ENCODE measurements around the gene TIMP3. TPM values are rescaled to one million over a fixed set of nuclear protein-coding genes. Genes with fewer than 3 reads are reported as not detected.
A peak's percentile ranks its signal among the peaks of the same experiment; 100 is the strongest.

TIMP3 gene
- total RNA-seq, 1 experiment from 2014 or later, result 0.87 TPM

DNA sequence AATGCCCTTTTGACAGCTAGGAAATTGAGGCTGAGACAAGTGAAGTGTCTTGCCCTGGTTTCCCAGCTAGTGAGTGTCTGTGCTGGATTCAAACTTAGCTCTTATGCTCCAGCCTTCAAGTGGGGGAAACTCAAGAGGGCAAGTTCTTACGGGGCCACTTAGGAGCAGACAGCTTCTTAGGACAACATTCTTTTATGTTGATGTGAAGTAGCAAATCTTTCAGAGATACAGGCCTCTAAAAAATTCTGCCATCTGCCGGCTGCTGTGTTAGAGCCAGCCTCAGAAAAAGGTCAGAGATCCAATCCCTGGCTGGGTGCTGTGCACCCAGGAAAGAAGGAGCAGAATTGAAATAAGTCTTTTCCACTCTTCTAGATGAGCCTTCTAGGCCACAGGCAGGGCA lies 26.6 kb downstream of the TIMP3 start:
- Mint-ChIP-seq H3K27me3 (ENCODE audit: low read depth) (peaks cover 2% of the 10 kb centered on the region), H3K27ac (peak overlapping the region in 1 of 3 experiments; percentile 12; a peak in 1 of 7 replicates), H3K9me3 (no peaks in the 10 kb centered on the region), H3K4me3 (no peak overlapping the region), H3K36me3 (ENCODE audit: insufficient read depth in 1 of 3, low read depth in 3 of 3) (peaks cover 0 to 11% (median 1%) of the 10 kb centered on the region in 3 experiments; a peak in 3 of 7 replicates), H3K4me1 (peaks cover 28 to 37% of the 10 kb centered on the region in 2 experiments)
- Histone ChIP-seq H3K4me2 (ENCODE audit: insufficient read depth, insufficient read length, low read length) (no peak overlapping the region), H4K91ac (ENCODE audit: insufficient read length, low read depth, low read length) (no peak overlapping the region), H3K23me2 (ENCODE audit: insufficient read length, low read depth, low read length, poor library complexity, severe bottlenecking) (no peaks in the 10 kb centered on the region), H3K23ac (ENCODE audit: insufficient read length, low read depth, low read length) (no peak overlapping the region), H4K8ac (replicated peaks; ENCODE audit: insufficient read length, low read depth, low read length) (no peak overlapping the region), H4K20me1 (ENCODE audit: control insufficient read depth, insufficient read depth, insufficient read length) (no peaks in the 10 kb centered on the region), H3K9ac (ENCODE audit: extremely low read depth, insufficient read length, low read length) (no peak overlapping the region), H3K56ac (ENCODE audit: insufficient read length, low read depth, low read length) (no peak overlapping the region), H3K9me3 (ENCODE audit: control insufficient read depth, low read depth, low read length) (no peaks in the 10 kb centered on the region), H2BK15ac (ENCODE audit: low read depth, low read length) (no peak overlapping the region), H3K27ac (ENCODE audit: insufficient read length, low read depth, low read length) (no peak overlapping the region), H3K4ac (ENCODE audit: low read depth, low read length) (no peak overlapping the region), H2AK5ac (ENCODE audit: insufficient read length, low read length) (no peak overlapping the region), H2BK120ac (ENCODE audit: low read depth, low read length, poor library complexity, severe bottlenecking) (no peak overlapping the region), H2BK12ac (ENCODE audit: insufficient read length, low read depth, low read length) (no peak overlapping the region), H3K79me1 (ENCODE audit: insufficient read depth, low read depth, low read length, poor library complexity, severe bottlenecking) (no peaks in the 10 kb centered on the region), H2BK20ac (ENCODE audit: low read depth, low read length, poor library complexity, severe bottlenecking) (no peak overlapping the region), H4K5ac (ENCODE audit: insufficient read length, low read depth, low read length) (no peak overlapping the region), H3K4me1 (ENCODE audit: insufficient read depth, low read length) (no peaks in the 10 kb centered on the region; the same call in 1 of the 2 replicates), H3K27me3 (ENCODE audit: insufficient read depth, low read length) (no peaks in the 10 kb centered on the region), H3K14ac (ENCODE audit: insufficient read depth, low read length) (no peak overlapping the region), H2BK5ac (ENCODE audit: insufficient read length, low read length) (no peak overlapping the region), H2AFZ (ENCODE audit: low read length) (no peak overlapping the region), H3K79me2 (ENCODE audit: insufficient read depth, low read length) (no peaks in the 10 kb centered on the region), H3K18ac (ENCODE audit: insufficient read length, low read depth, low read length) (no peak overlapping the region), H3T11ph (ENCODE audit: low read length) (no peak overlapping the region)
- TF ChIP-seq, protein P1, sequence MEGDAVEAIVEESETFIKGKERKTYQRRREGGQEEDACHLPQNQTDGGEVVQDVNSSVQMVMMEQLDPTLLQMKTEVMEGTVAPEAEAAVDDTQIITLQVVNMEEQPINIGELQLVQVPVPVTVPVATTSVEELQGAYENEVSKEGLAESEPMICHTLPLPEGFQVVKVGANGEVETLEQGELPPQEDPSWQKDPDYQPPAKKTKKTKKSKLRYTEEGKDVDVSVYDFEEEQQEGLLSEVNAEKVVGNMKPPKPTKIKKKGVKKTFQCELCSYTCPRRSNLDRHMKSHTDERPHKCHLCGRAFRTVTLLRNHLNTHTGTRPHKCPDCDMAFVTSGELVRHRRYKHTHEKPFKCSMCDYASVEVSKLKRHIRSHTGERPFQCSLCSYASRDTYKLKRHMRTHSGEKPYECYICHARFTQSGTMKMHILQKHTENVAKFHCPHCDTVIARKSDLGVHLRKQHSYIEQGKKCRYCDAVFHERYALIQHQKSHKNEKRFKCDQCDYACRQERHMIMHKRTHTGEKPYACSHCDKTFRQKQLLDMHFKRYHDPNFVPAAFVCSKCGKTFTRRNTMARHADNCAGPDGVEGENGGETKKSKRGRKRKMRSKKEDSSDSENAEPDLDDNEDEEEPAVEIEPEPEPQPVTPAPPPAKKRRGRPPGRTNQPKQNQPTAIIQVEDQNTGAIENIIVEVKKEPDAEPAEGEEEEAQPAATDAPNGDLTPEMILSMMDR (conservative IDR thresholded peaks at IDR 0.05), result no peak
- WGBS (ENCODE audit: extremely low coverage, insufficient read length, low lambda C conversion rate), result no CpG with 5 or more reads among the region's 2 CpGs
- DNase-seq, result no peak
